GM19455 (cell line): ENCODE results near the gene TBC1D4.
"Not testable (repeated sequence)": the region's sequence is repeated elsewhere in the genome, so short reads cannot be mapped to it uniquely, and the experiment has no call there.

Experiments used
- ATAC-seq: cut with Tn5 transposase; IDR thresholded peaks from one replicate; pipeline ENCODE4 v1.9.1; 2021; ENCODE audit not compliant: unreplicated experiment

The TBC1D4 gene

GRCh38 chr13:75455962-75456361, 26.0 kb downstream of the TBC1D4 start:
- ATAC-seq = no peak

- ATAC-seq = no peak
Observed at GRCh38 chr13:75454497-75454896, 27.5 kb downstream of the TBC1D4 start.

GRCh38 chr13:75452564-75452963, 29.4 kb downstream of the TBC1D4 start:
- no peak for ATAC-seq

- no peak for ATAC-seq
Observed at GRCh38 chr13:75447493-75447892, 34.5 kb downstream of the TBC1D4 start.

- no peak for ATAC-seq
Observed at GRCh38 chr13:75446874-75447273, 35.1 kb downstream of the TBC1D4 start.

- ATAC-seq = no peak
Observed at GRCh38 chr13:75445717-75446499, 36.1 kb downstream of the TBC1D4 start.

- ATAC-seq = no peak
Observed at GRCh38 chr13:75444016-75444415, 38.0 kb downstream of the TBC1D4 start.

- no peak for ATAC-seq
Observed at GRCh38 chr13:75443356-75443958, 38.5 kb downstream of the TBC1D4 start.

GRCh38 chr13:75442736-75443234, 39.2 kb downstream of the TBC1D4 start:
- no peak for ATAC-seq

GRCh38 chr13:75440100-75440499, 41.9 kb downstream of the TBC1D4 start:
- ATAC-seq = no peak

- ATAC-seq = no peak
Observed at GRCh38 chr13:75437582-75438318, 44.2 kb downstream of the TBC1D4 start.

- ATAC-seq = not testable (repeated sequence)
Observed at GRCh38 chr13:75434126-75434525, 47.8 kb downstream of the TBC1D4 start.

- ATAC-seq = no peak
Observed at GRCh38 chr13:75432811-75433244, 49.1 kb downstream of the TBC1D4 start.

GRCh38 chr13:75432045-75432444, 49.9 kb downstream of the TBC1D4 start:
- ATAC-seq = no peak

- no peak for ATAC-seq
Observed at GRCh38 chr13:75430436-75431209, 51.3 kb downstream of the TBC1D4 start.

GRCh38 chr13:75426421-75426820, 55.5 kb downstream of the TBC1D4 start:
- no peak for ATAC-seq

GRCh38 chr13:75425216-75426009, 56.6 kb downstream of the TBC1D4 start:
- ATAC-seq = peak; percentile 58

- no peak for ATAC-seq
Observed at GRCh38 chr13:75423946-75424345, 58.0 kb downstream of the TBC1D4 start.

- ATAC-seq = no peak
Observed at GRCh38 chr13:75422028-75422427, 59.9 kb downstream of the TBC1D4 start.

GRCh38 chr13:75421133-75421532, 60.8 kb downstream of the TBC1D4 start:
- ATAC-seq = no peak
